Islet precursor cell (in vitro differentiated cells): Measurements from ENCODE around the gene UBASH3A.
"Not testable (repeated sequence)": the region's sequence is repeated elsewhere in the genome, so short reads cannot be mapped to it uniquely, and the experiment has no call there.

Experiments used
- DNase-seq: peaks from one replicate; pipeline ENCODE4 v3.0.0-alpha.2; 2018

UBASH3A gene

GRCh38 chr21:42454786-42455185, 51.1 kb downstream of the UBASH3A start:
- no peak for DNase-seq

GRCh38 chr21:42455196-42455595, 51.5 kb downstream of the UBASH3A start:
- DNase-seq: no peak

- DNase-seq: no peak
These were observed 52.2 kb downstream of the UBASH3A start for GRCh38 chr21:42455754-42456440.

- peak; percentile 80 for DNase-seq
These were observed 52.8 kb downstream of the UBASH3A start for GRCh38 chr21:42456457-42456856.

GRCh38 chr21:42459082-42459460, 55.4 kb downstream of the UBASH3A start:
- no peak for DNase-seq

GRCh38 chr21:42459546-42460215, 56.0 kb downstream of the UBASH3A start:
- no peak for DNase-seq

- DNase-seq: no peak
These were observed 56.9 kb downstream of the UBASH3A start for GRCh38 chr21:42460391-42461184.

GRCh38 chr21:42461185-42461520, 57.5 kb downstream of the UBASH3A start:
- DNase-seq: no peak

- no peak for DNase-seq
These were observed 58.5 kb downstream of the UBASH3A start for GRCh38 chr21:42461881-42462877.

GRCh38 chr21:42463861-42464515, 60.3 kb downstream of the UBASH3A start:
- DNase-seq: no peak

GRCh38 chr21:42465008-42465802, 61.5 kb downstream of the UBASH3A start:
- DNase-seq: no peak

- DNase-seq: no peak
These were observed 62.1 kb downstream of the UBASH3A start for GRCh38 chr21:42465803-42466127.

- DNase-seq: no peak
These were observed 63.0 kb downstream of the UBASH3A start for GRCh38 chr21:42466700-42467099.

GRCh38 chr21:42467140-42467983, 63.7 kb downstream of the UBASH3A start:
- DNase-seq: peak; percentile 79

GRCh38 chr21:42468491-42469131, 64.9 kb downstream of the UBASH3A start:
- no peak for DNase-seq

- DNase-seq: no peak
These were observed 65.6 kb downstream of the UBASH3A start for GRCh38 chr21:42469272-42469671.

- DNase-seq: not testable (repeated sequence)
These were observed 66.0 kb downstream of the UBASH3A start for GRCh38 chr21:42469726-42470125.

GRCh38 chr21:42471206-42471605, 67.5 kb downstream of the UBASH3A start:
- DNase-seq: no peak

GRCh38 chr21:42471716-42472330, 68.1 kb downstream of the UBASH3A start:
- no peak for DNase-seq
